ENCODE results near the gene TGFBR1. TPM values are rescaled to one million over a fixed set of nuclear protein-coding genes. Genes with fewer than 3 reads are reported as not detected.

Gene TGFBR1
- 15.3 and 28.7 TPM in 2 replicates for polyA plus RNA-seq (2012; rRNA removed)
- polyA plus RNA-seq (2012; cell fraction: cytosol; rRNA removed): 15.7 and 16.6 TPM in 2 replicates
- 5.2 and 11.8 TPM in 2 replicates for polyA plus RNA-seq (2012; cell fraction: nucleus; rRNA removed)

GRCh38 chr9:99104459-99105151, at the start of gene TGFBR1:
TSS of gene TGFBR1 (plus strand) at chr9:99105113. CDS start at chr9:99105206, 93 bp downstream.
- TF ChIP-seq TAF1 (IDR thresholded peaks at IDR 0.05; ENCODE audit: borderline replicate concordance, low read depth, low read length) (peak; percentile 22; the same call in 1 of the 2 replicates), USF2 (IDR thresholded peaks at IDR 0.05; ENCODE audit: borderline replicate concordance, low read depth, low read length) (no peak), NRF1 (IDR thresholded peaks at IDR 0.05; ENCODE audit: low read depth, low read length) (peak; percentile 37; the same call in 1 of the 2 replicates), TCF12 (IDR thresholded peaks at IDR 0.05) (0 out of 2 replicates have a peak, but pooled peaks have one; percentile 13), SMC3 (IDR thresholded peaks at IDR 0.05; ENCODE audit: low read depth, low read length) (no peak), ELF1 (IDR thresholded peaks at IDR 0.05) (no peak), POLR2AphosphoS5 (IDR thresholded peaks at IDR 0.05; ENCODE audit: low read depth, low read length) (peak; percentile 49; the same call in 1 of the 2 replicates), USF1 (IDR thresholded peaks at IDR 0.05; ENCODE audit: borderline replicate concordance, low read depth) (no peak), IRF3 (IDR thresholded peaks at IDR 0.05; ENCODE audit: low read depth, low read length) (0 out of 2 replicates have a peak, but pooled peaks have one; percentile 24), MAX (IDR thresholded peaks at IDR 0.05; ENCODE audit: low read depth) (peak; percentile 60; the same call in 1 of the 2 replicates)
- 1% methylated on average over 21 of the region's 60 CpGs for WGBS (ENCODE audit: low lambda C conversion rate)
- Histone ChIP-seq H3K4me3 (ENCODE audit: low read depth in 2 of 2, low read length in 1 of 2) (peak within 1 kb of the TSS; percentile 86 to 87), H3F3A (replicated peaks; ENCODE audit: insufficient read depth) (peaks cover 3% of the 10 kb centered on the region), H3K36me3 (replicated peaks in 1 of 2; ENCODE audit: control insufficient read depth in 1 of 2, insufficient read depth in 2 of 2, low read length in 1 of 2) (no peaks in the 10 kb centered on the region), H2AFZ (ENCODE audit: low read depth) (peak within 1 kb of the TSS; percentile 91), H3K27me3 (ENCODE audit: insufficient read depth) (no peaks in the 10 kb centered on the region), H3K4me1 (ENCODE audit: control insufficient read depth in 1 of 2, insufficient read depth in 2 of 2, low read depth in 1 of 2, low read length in 1 of 2) (peaks cover 8 to 10% of the 10 kb centered on the region in 2 experiments), H4K20me1 (ENCODE audit: insufficient read depth) (peaks cover 38% of the 10 kb centered on the region), H3K4me2 (peak within 1 kb of the TSS; percentile 85), H3K9me2 (no peaks in the 10 kb centered on the region), H3K9ac (peak within 1 kb of the TSS; percentile 93), H3K79me2 (ENCODE audit: insufficient read depth) (peaks cover 42% of the 10 kb centered on the region), H3K27ac (ENCODE audit: low read depth in 2 of 2, low read length in 1 of 2) (peak within 1 kb of the TSS; percentile 76 to 82), H3K9me3 (no peaks in the 10 kb centered on the region)
- CTCF ChIA-PET: interaction anchor here (0.7 to 2.0 kb wide), 9 partner anchors 9 to 129 kb away, joined by 3 to 6 read pairs (median 3); no protein-coding TSS in a partner anchor
- DNase-seq: peak; percentile 99
- POLR2A ChIA-PET: interaction anchor here (0.7 to 1.3 kb wide), 2 partner anchors 12 to 440 kb away, joined by 3 to 6 read pairs; no protein-coding TSS in a partner anchor

GRCh38 chr9:99055384-99055783, 49.5 kb upstream of the TGFBR1 start:
- no peaks in the 10 kb centered on the region for H3K9me2 ChIP-seq
- H3K4me1 ChIP-seq (ENCODE audit: control insufficient read depth in 1 of 2, insufficient read depth in 2 of 2, low read depth in 1 of 2, low read length in 1 of 2): 0 out of 4 replicates have a peak, but pooled peaks cover 0 to 4% of the 10 kb centered on the region in 2 experiments
- no peaks in the 10 kb centered on the region for H3K36me3 ChIP-seq (replicated peaks in 1 of 2; ENCODE audit: control insufficient read depth in 1 of 2, insufficient read depth in 2 of 2, low read length in 1 of 2)
- no peak for DNase-seq
- H3K4me3 ChIP-seq (ENCODE audit: low read depth in 2 of 2, low read length in 1 of 2): no peak overlapping the region
- H3K27ac ChIP-seq (ENCODE audit: low read depth in 2 of 2, low read length in 1 of 2): no peak overlapping the region
- no peak overlapping the region for H3K4me2 ChIP-seq
- H3K27me3 ChIP-seq (ENCODE audit: insufficient read depth): no peaks in the 10 kb centered on the region
- H3K9ac ChIP-seq: no peak overlapping the region
- TF ChIP-seq PBX3 (IDR thresholded peaks at IDR 0.05): 0 out of 2 replicates have a peak, but pooled peaks have one; percentile 26
- TF ChIP-seq POLR2AphosphoS5 (IDR thresholded peaks at IDR 0.05; ENCODE audit: low read depth, low read length): no peak
- POLR2A ChIA-PET: no interaction called here
- WGBS (ENCODE audit: low lambda C conversion rate): 75% methylated on average over 1 of the region's 1 CpG
- no peaks in the 10 kb centered on the region for H4K20me1 ChIP-seq (ENCODE audit: insufficient read depth)
- H3K79me2 ChIP-seq (ENCODE audit: insufficient read depth): no peaks in the 10 kb centered on the region
- no peaks in the 10 kb centered on the region for H3K9me3 ChIP-seq
- CTCF ChIA-PET: interaction anchor here (0.8 kb wide), 1 partner anchor 264 kb away, joined by 3 read pairs; no protein-coding TSS in a partner anchor
- H3F3A ChIP-seq (replicated peaks; ENCODE audit: insufficient read depth): no peaks in the 10 kb centered on the region
- no peak overlapping the region for H2AFZ ChIP-seq (ENCODE audit: low read depth)
